ENCODE data around the gene MACROD1. TPM values are rescaled to one million over a fixed set of nuclear protein-coding genes. Genes with fewer than 3 reads are reported as not detected.

Gene MACROD1
- total RNA-seq, 1 donor from 2014 or later: 12.3 TPM

- Histone ChIP-seq H3K27me3 (ENCODE audit: control insufficient read depth, insufficient read depth, low read length) (peaks cover 59% of the 10 kb centered on the region), H3K4me3 (ENCODE audit: low read depth, low read length) (no peak overlapping the region), H3K36me3 (ENCODE audit: control insufficient read depth, insufficient read depth, low read length) (no peaks in the 10 kb centered on the region)
- no peak for TF ChIP-seq CTCF (IDR thresholded peaks at IDR 0.05; ENCODE audit: insufficient read depth, low read length, poor library complexity, severe bottlenecking)
- DNase-seq (ENCODE audit: low read depth): no peak
Observed at GRCh38 chr11:64069401-64070313, 96.3 kb downstream of the MACROD1 start.

GRCh38 chr11:64068705-64069400 lies 97.1 kb downstream of the MACROD1 start:
- no peak overlapping the region for H3K4me3 ChIP-seq (ENCODE audit: low read depth, low read length)
- no peak for DNase-seq (ENCODE audit: low read depth)
- TF ChIP-seq CTCF (IDR thresholded peaks at IDR 0.05; ENCODE audit: insufficient read depth, low read length, poor library complexity, severe bottlenecking): no peak
- no peaks in the 10 kb centered on the region for H3K36me3 ChIP-seq (ENCODE audit: control insufficient read depth, insufficient read depth, low read length)
- H3K27me3 ChIP-seq (ENCODE audit: control insufficient read depth, insufficient read depth, low read length): peaks cover 62% of the 10 kb centered on the region

GRCh38 chr11:64067230-64067993 lies 98.5 kb downstream of the MACROD1 start:
- no peak for TF ChIP-seq CTCF (IDR thresholded peaks at IDR 0.05; ENCODE audit: insufficient read depth, low read length, poor library complexity, severe bottlenecking)
- H3K36me3 ChIP-seq (ENCODE audit: control insufficient read depth, insufficient read depth, low read length): no peaks in the 10 kb centered on the region
- peaks cover 64% of the 10 kb centered on the region for H3K27me3 ChIP-seq (ENCODE audit: control insufficient read depth, insufficient read depth, low read length)
- no peak for DNase-seq (ENCODE audit: low read depth)
- H3K4me3 ChIP-seq (ENCODE audit: low read depth, low read length): no peak overlapping the region

- Histone ChIP-seq H3K27me3 (ENCODE audit: control insufficient read depth, insufficient read depth, low read length) (peaks cover 71% of the 10 kb centered on the region), H3K4me3 (ENCODE audit: low read depth, low read length) (no peak overlapping the region), H3K36me3 (ENCODE audit: control insufficient read depth, insufficient read depth, low read length) (no peaks in the 10 kb centered on the region)
- TF ChIP-seq CTCF (IDR thresholded peaks at IDR 0.05; ENCODE audit: insufficient read depth, low read length, poor library complexity, severe bottlenecking): no peak
- DNase-seq (ENCODE audit: low read depth): no peak
Observed at GRCh38 chr11:64065712-64066111, 100.2 kb downstream of the MACROD1 start.

GRCh38 chr11:64065141-64065465 lies 100.8 kb downstream of the MACROD1 start:
- Histone ChIP-seq H3K27me3 (ENCODE audit: control insufficient read depth, insufficient read depth, low read length) (peaks cover 74% of the 10 kb centered on the region), H3K36me3 (ENCODE audit: control insufficient read depth, insufficient read depth, low read length) (no peaks in the 10 kb centered on the region), H3K4me3 (ENCODE audit: low read depth, low read length) (no peak overlapping the region)
- TF ChIP-seq CTCF (IDR thresholded peaks at IDR 0.05; ENCODE audit: insufficient read depth, low read length, poor library complexity, severe bottlenecking): no peak
- no peak for DNase-seq (ENCODE audit: low read depth)

All from kidney epithelial cell (primary cell).